Dedifferentiated amniotic fluid mesenchymal stem cell (primary cell): ENCODE measurements around the gene TMEM158.
A peak's percentile ranks its signal among the peaks of the same experiment; 100 is the strongest.

Source experiments
- DNase-seq: peaks from one replicate; pipeline ENCODE4 v3.0.0-alpha.2; 2016; ENCODE audit errors: extremely low spot score

TMEM158 gene

GRCh38 chr3:45232521-45232920 lies 6.4 kb upstream of the TMEM158 start:
- DNase-seq, result no peak

- DNase-seq, result no peak
Observed at GRCh38 chr3:45227946-45228345, 1.9 kb upstream of the TMEM158 start.

- DNase-seq, result no peak
Observed at GRCh38 chr3:45227071-45227820, 1.2 kb upstream of the TMEM158 start.

DNA sequence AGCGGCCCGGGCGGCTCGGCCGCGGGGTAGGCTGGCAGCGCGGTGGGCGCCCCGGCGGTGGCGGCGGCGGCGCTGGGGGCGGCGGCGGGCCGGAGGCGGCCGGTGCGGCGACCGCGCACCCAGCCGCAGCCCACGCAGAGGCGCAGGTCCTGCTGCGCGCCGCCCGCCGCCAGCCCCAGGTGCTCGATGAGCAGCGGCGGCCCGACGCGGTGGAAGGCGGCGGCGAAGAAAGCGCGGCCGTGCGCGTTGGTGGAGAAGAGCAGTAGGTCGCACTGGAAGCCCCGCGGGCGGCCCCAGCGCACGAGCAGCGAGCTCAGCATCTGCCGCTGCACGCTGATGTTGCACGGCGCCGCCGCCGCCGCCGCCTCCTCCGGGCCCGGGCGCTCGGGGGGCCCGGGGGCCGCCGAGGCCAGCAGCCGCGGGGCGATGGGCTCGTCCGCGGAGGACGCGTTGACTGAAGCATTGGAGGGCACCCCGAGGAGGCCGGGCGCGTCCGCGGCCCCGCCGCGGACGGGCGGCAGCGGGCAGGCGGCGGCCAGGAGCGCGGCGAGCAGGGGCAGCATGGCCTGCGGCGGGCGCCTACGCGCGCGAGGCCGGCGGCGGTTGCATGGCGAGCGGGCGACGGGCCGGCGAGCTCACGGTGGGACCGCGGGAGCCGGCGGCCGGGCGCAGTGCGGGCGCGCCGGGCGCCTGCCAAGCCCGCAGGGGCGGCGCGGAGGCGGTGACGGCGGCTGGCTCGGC lies 452 bp downstream of the TMEM158 start:
- DNase-seq, result no peak

GRCh38 chr3:45224824-45225464 lies 1.1 kb downstream of the TMEM158 start:
- peak; percentile 39 for DNase-seq

GRCh38 chr3:45223889-45224727 lies 2.0 kb downstream of the TMEM158 start:
- DNase-seq, result peak; percentile 35

DNA sequence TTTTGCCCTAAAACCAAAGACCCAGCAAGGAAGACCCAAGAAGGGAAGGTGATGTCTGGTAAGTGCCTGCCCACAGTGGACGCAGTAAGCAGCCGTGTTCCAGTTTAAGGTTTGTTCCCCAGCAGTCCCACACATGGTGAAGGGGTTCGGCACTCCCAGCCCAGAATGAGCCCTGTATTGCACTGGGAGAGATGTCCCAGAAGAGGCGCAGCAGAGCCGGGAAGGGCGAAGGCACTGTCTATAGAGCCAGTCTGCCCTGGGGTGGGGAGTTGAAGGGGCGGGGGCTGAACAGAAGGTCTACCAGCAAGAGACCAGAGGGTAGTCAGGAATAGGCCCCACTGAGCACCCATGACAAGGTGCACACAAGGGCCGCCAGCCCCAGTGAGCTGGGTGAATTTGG lies 6.4 kb downstream of the TMEM158 start:
- DNase-seq, result no peak

- no peak for DNase-seq
Observed at GRCh38 chr3:45218578-45219390, 7.3 kb downstream of the TMEM158 start.

DNA sequence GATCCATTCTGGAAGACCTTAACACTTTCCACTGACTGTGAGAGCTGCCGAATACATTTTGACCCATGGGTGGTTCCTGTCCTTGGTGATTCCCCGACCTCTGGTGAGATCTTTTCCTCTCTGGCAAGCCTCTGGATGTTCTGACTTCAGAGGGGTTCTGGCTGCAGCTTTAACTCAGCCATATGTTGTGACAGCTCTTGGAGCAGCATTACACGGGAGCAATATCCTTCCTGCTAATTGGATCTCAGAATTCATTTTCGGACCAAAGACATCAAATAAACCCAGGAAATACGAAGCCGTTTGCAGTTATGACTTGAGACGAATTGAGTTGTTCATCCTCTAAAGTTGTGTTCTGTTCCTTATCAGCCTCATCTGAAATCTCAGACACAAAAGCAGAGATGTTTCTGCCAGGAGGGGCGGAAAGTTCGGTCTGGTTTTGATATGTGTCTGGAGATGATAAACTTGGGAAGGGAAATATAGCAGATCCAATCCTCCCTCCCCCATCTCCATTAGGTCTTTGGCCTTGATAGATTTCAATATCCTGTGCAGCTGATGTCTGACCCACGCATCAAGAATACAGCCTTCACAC lies 10.0 kb downstream of the TMEM158 start:
- no peak for DNase-seq

DNA sequence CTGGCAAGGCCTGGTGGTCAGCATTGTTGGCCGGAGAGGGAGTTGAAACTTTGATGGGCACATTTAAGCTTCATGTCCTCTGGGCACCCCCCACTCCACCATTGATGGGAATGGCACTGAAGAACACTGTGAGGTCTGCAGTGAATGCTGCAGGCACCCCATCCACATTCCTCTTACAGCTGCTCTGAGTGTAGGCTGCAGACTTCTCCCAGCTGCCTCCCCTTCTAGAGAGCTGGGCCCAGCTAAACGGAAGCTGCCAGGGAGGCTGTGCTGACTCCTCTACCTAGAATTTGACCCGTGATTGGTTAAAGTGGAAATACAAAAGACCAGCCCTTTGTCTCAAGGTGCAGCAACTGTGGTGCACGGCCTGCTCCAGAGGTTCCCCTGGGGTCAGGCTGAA lies 10.6 kb downstream of the TMEM158 start:
- no peak for DNase-seq

GRCh38 chr3:45214061-45214680 lies 11.9 kb downstream of the TMEM158 start:
- no peak for DNase-seq

GRCh38 chr3:45212095-45212468 lies 14.0 kb downstream of the TMEM158 start:
- DNase-seq, result no peak

DNA sequence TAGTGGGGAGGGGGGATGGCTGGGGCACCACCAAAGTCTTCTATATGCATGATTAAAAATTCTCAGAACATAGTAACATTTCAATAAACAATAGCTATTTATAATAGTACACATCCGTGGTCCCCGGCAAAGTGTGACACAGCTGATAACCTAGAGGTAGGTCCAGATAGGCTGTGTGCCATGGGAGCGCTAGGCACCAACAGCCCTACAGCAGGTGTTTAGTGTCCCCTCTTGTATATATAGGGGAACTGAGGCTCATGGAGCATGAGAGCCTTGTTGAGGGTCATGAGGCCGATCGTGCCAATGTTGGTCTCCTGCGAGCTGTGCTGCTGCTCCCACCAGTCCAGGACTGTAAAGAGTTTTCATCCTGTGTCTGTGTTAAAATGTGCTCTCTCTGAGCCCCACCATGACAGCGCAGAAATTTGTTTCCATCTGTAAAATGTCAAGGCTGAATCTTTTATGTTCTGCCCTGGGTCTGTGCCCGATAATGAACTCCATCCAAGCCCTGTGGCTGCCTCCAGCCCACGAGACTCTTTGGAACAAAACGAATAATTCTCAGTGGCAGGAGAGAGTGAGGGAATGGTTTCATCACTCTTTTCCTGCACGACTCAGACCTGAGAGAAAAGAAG lies 14.5 kb downstream of the TMEM158 start:
- no peak for DNase-seq

DNA sequence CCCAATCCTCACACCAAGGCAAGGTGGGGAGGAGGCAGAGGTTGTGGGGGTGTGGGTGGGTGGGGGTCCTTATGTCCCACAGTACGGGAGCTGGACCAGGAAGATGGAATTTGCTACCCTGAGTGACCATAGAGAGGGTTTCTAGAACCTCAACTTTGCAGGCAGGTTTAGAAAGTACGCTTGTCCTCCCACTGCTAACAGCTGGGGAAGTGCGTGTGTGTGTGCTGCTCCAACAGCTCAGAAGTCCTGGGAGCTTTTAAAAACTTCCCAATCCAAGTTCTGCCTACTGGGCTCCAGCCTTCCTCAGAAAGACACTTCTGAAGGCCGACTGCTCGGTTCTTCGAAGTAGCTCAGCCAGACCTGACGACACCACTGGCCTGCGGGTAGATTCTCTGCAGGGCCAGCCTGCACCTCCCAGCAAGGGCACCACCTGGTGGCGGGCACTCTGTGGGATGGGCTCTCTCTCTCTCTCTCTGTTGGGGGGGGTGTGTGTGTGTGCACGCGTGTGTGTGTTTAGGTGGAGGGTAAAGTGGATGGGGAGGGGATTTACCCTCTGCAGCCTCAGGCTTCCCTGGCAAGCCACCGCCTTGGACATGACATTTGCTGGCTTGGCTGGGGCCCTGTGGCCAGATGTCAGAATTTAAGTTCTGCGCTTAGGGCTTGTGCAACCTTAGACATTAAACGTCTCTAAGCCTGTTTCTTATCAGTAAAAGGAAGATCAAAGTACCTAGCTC lies 15.6 kb downstream of the TMEM158 start:
- peak; percentile 58 for DNase-seq

GRCh38 chr3:45209526-45209925 lies 16.6 kb downstream of the TMEM158 start:
- DNase-seq, result no peak

DNA sequence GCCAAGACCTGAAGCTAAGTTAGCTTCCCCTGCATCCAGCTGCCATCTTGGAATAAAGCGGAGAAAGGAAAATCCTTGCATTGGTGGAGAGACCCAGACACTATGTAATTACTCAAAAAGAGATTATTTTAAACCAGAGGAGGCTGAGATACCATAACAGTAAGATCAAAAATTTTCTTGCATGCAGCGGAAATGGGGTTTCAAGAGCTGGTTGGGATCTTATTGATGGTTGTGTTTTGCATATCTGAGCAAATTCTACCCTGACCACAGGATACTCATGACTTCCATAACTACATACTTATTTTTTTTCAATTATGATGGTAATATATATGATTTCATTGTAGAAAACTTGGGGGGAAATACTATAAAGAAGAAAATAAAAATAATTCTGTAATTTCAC lies 17.5 kb downstream of the TMEM158 start:
- no peak for DNase-seq

GRCh38 chr3:45207446-45207845 lies 18.6 kb downstream of the TMEM158 start:
- no peak for DNase-seq

- no peak for DNase-seq
Observed at GRCh38 chr3:45205126-45205525, 21.0 kb downstream of the TMEM158 start.

DNA sequence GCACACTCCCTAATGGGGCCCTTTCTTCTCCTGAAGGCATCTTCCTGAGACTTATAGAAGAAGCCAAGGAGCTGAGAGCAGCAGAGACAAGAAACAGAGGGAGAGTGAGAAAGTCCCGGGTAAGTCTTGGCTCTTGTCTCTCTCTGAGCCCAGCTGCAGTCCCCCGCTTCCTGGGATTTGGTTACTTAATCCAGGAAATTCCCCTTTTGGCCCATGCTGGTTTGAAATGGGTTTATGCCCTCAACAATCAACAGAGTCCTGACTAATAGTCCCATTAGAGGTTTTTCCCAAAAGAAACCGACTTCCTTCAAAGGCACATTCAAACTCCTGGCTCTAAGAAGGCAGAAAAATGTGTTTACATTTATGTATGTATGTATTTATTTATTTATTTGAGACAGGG lies 22.0 kb downstream of the TMEM158 start:
- DNase-seq, result peak; percentile 31
